Stomach (tissue), 9 donors: Measurements from ENCODE around the gene RNF220. TPM values are rescaled to one million over a fixed set of nuclear protein-coding genes. Genes with fewer than 3 reads are reported as not detected.

Experiments
- DNase-seq, 2 donors: peaks; one replicate each; pipeline versions ENCODE4 v3.0.0 to v3.0.0-alpha.2; 2013 to 2019
- H3K27ac ChIP-seq, 5 donors: fragments of 200-600 bp in 4 of 5; sonication (generic) in 4 of 5; one replicate each; pipeline ENCODE4 v1.5.1; 2013 to 2019; ENCODE audit warnings: mild to moderate bottlenecking in 1 of 5, moderate library complexity in 1 of 5
- H3K27me3 ChIP-seq, 3 donors: fragments of 200-600 bp; sonication (generic); one replicate each; pipeline ENCODE4 v1.5.1; 2017 to 2019; ENCODE audit warnings: mixed run types in 1 of 3
- H3K36me3 ChIP-seq, 4 donors: fragments of 200-600 bp; sonication (generic); 1 replicate in 3 of 4; 2 replicates in 1 of 4; pipeline ENCODE4 v1.5.1; 2016 to 2019
- H3K4me1 ChIP-seq, 4 donors: fragments of 200-600 bp; sonication (generic); one replicate each; pipeline ENCODE4 v1.5.1; 2016 to 2019
- H3K4me3 ChIP-seq, 4 donors: fragments of 200-600 bp; sonication (generic) in 3 of 4; one replicate each; pipeline ENCODE4 v1.5.1; 2016 to 2019; ENCODE audit warnings: mild to moderate bottlenecking in 1 of 4
- H3K9me3 ChIP-seq, 4 donors: fragments of 200-600 bp; sonication (generic); one replicate each; pipeline ENCODE4 v1.5.1; 2016 to 2019
- CTCF ChIP-seq, 7 experiments: fragments of 450-650 bp in 4 of 7; fragments of 200-600 bp in 3 of 7; sonication (generic) in 3 of 7; IDR thresholded peaks; one replicate each; pipeline ENCODE4 v1.5.1; 2016 to 2019; ENCODE audit warnings: antibody characterized with exemption in 7 of 7, control low read depth in 2 of 7, mild to moderate bottlenecking in 1 of 7
- EP300 ChIP-seq: sonication (generic); formaldehyde crosslinking; IDR thresholded peaks from one replicate; pipeline ENCODE4 v1.6.1; 2017; ENCODE audit warnings: antibody characterized with exemption
- POLR2A ChIP-seq, 4 donors: fragments of 450-650 bp; IDR thresholded peaks; one replicate each; pipeline ENCODE4 v1.6.1; 2016; ENCODE audit warnings: antibody characterized with exemption in 4 of 4, control low read depth in 2 of 4, mild to moderate bottlenecking in 1 of 4, moderate library complexity in 1 of 4
- POLR2AphosphoS5 ChIP-seq, 3 donors: sonication (generic); formaldehyde crosslinking; IDR thresholded peaks; one replicate each; pipeline ENCODE4 v1.6.1; 2016; ENCODE audit warnings: antibody characterized with exemption in 3 of 3
- WGBS, 5 donors: extraction: QIAGEN DNeasy Blood & Tissue Kit in 3 of 5; methylation state at CpG; one replicate each; pipeline versions ENCODE4 v1.1.5 to v1.1.7; 2013 to 2018; 5-methylcytosine and 5-hydroxymethylcytosine counted together
- intact Hi-C: fragments of 100-400 bp; cut with DNase I; formaldehyde crosslinking; loops from one replicate; pipeline ENCODE4 v1.15.1; 2023; ENCODE audit warnings: low total_unique reads
- polyA plus RNA-seq, 3 donors: library from polyadenylated mRNA; stranded (reverse); fragments of 200-250 nt; gene quantifications; one replicate each; pipeline ENCODE4 v1.2.3, GENCODE V29; 2013
- total RNA-seq, 5 donors: library from RNA; depleted of rRNA; stranded (reverse); fragments of >200 nt; gene quantifications; one replicate each; pipeline versions ENCODE4 v1.1.0 to v1.2.3, GENCODE V29; 2014 to 2016
- donor health status: healthy with polysubstance abuse.
- donor health status: Bipolar disorder and iron deficiency.
- donor health status: healthy.

RNF220 gene
- total and polyA plus RNA-seq, 8 donors: 21.0 to 207 (median 47.2) TPM

- no peak overlapping the region for H3K27ac ChIP-seq
- intact Hi-C loops: no loop called here
- H3K4me1 ChIP-seq: peaks cover 7 to 14% (median 12%) of the 10 kb centered on the region in 4 donors
- no peaks in the 10 kb centered on the region for H3K36me3 ChIP-seq
- H3K4me3 ChIP-seq: no peak overlapping the region
- no peak for DNase-seq
- no peaks in the 10 kb centered on the region for H3K9me3 ChIP-seq
- TF ChIP-seq CTCF (IDR thresholded peaks at IDR 0.05) (no peak), EP300 (no peak)
- 52 to 86% (median 85%) methylated on average over 3 to 6 of the region's 6 CpGs for WGBS, 5 donors
- H3K27me3 ChIP-seq: peaks cover 0 to 50% (median 18%) of the 10 kb centered on the region in 3 donors
Observed at GRCh38 chr1:44613941-44614340, 208.9 kb downstream of the RNF220 start.

GRCh38 chr1:44616284-44616990, 211.4 kb downstream of the RNF220 start:
- peaks cover 7 to 14% (median 12%) of the 10 kb centered on the region in 4 donors for H3K4me1 ChIP-seq
- TF ChIP-seq CTCF (IDR thresholded peaks at IDR 0.05): no peak
- no peak for TF ChIP-seq POLR2A (IDR thresholded peaks at IDR 0.05)
- no peak for TF ChIP-seq POLR2AphosphoS5 (IDR thresholded peaks at IDR 0.05)
- TF ChIP-seq EP300: no peak
- DNase-seq: no peak
- H3K4me3 ChIP-seq: peak overlapping the region in 1 of 4 donors; percentile 44
- H3K36me3 ChIP-seq: no peaks in the 10 kb centered on the region
- 63 to 82% (median 71%) methylated on average over 4 of the region's 4 CpGs for WGBS, 5 donors
- intact Hi-C loops: no loop called here
- no peak overlapping the region for H3K27ac ChIP-seq
- H3K27me3 ChIP-seq: peaks cover 0 to 41% (median 18%) of the 10 kb centered on the region in 3 donors
- no peaks in the 10 kb centered on the region for H3K9me3 ChIP-seq

GRCh38 chr1:44616991-44617702, 212.1 kb downstream of the RNF220 start:
- Histone ChIP-seq H3K9me3 (no peaks in the 10 kb centered on the region), H3K27me3 (peaks cover 0 to 41% (median 18%) of the 10 kb centered on the region in 3 donors), H3K4me1 (peaks cover 7 to 14% (median 12%) of the 10 kb centered on the region in 4 donors), H3K27ac (no peak overlapping the region), H3K36me3 (no peaks in the 10 kb centered on the region), H3K4me3 (peak overlapping the region; percentile 28 to 44 (median 32))
- DNase-seq: no peak
- intact Hi-C loops: no loop called here
- WGBS, 5 donors: 10 to 35% (median 24%) methylated on average over 60 to 63 of the region's 63 CpGs
- no peak for TF ChIP-seq POLR2AphosphoS5 (IDR thresholded peaks at IDR 0.05)

GRCh38 chr1:44617703-44618029, 212.6 kb downstream of the RNF220 start:
- H3K4me1 ChIP-seq: peaks cover 7 to 14% (median 12%) of the 10 kb centered on the region in 4 donors
- intact Hi-C loops: no loop called here
- WGBS, 5 donors: 70 to 100% (median 92%) methylated on average over 1 of the region's 1 CpG
- no peak for DNase-seq
- TF ChIP-seq CTCF (IDR thresholded peaks at IDR 0.05) (no peak), EP300 (no peak), POLR2AphosphoS5 (IDR thresholded peaks at IDR 0.05) (no peak), POLR2A (IDR thresholded peaks at IDR 0.05) (no peak)
- peaks cover 0 to 41% (median 18%) of the 10 kb centered on the region in 3 donors for H3K27me3 ChIP-seq
- H3K9me3 ChIP-seq: no peaks in the 10 kb centered on the region
- H3K4me3 ChIP-seq: peak overlapping the region in 2 of 4 donors; percentile 28 to 31
- no peak overlapping the region for H3K27ac ChIP-seq
- no peaks in the 10 kb centered on the region for H3K36me3 ChIP-seq
